GM12873 (cell line): ENCODE results near the gene GNAQ.

ENCODE experiments used
- TF ChIP-seq, protein P1 (sequence below): IDR thresholded peaks from 2 replicates; pipeline ENCODE4 v1.5.1; 2012; ENCODE audit warnings: low read depth, mild to moderate bottlenecking, moderate library complexity, low read length, control low read depth; ENCODE audit not compliant: insufficient read depth; ENCODE audit errors: missing control alignments

Gene GNAQ

DNA sequence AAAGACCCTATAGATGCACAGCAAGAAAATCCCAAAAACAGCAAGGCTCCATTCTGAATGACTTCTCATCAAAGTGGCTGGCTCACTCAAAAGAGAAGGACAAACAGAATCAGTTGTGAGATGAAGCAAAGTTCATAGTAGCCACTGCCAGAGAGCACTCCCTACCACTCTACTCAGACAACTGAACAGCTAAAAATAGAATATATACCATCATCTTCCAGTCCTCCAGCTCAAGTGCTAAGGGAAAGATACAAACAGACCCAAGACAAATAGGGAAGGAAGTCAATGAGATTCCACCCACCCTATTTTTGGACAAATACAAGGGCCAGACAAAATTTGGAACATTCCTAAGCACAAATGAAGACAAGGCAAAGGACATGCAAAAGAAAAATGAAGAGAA lies 20.6 kb downstream of the GNAQ start:
- TF ChIP-seq, protein P1, sequence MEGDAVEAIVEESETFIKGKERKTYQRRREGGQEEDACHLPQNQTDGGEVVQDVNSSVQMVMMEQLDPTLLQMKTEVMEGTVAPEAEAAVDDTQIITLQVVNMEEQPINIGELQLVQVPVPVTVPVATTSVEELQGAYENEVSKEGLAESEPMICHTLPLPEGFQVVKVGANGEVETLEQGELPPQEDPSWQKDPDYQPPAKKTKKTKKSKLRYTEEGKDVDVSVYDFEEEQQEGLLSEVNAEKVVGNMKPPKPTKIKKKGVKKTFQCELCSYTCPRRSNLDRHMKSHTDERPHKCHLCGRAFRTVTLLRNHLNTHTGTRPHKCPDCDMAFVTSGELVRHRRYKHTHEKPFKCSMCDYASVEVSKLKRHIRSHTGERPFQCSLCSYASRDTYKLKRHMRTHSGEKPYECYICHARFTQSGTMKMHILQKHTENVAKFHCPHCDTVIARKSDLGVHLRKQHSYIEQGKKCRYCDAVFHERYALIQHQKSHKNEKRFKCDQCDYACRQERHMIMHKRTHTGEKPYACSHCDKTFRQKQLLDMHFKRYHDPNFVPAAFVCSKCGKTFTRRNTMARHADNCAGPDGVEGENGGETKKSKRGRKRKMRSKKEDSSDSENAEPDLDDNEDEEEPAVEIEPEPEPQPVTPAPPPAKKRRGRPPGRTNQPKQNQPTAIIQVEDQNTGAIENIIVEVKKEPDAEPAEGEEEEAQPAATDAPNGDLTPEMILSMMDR, result no peak

DNA sequence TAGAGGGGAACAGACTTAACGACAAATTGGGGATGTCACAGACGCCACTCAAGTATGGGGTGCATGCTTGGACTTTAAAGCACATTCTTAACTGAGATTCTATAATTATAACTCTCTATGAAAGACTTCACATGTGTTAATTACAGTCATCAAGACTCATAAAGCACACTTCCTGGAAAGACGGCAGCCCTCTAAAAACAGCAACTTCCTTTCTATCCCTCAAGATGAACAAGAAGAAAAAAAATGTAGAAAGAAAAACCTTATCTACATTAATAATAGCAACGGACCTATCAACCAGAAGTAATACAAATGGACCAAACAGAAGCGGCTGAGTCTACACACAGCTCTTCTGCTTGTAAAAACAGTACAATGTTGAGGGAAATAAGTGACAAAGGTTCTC lies 21.2 kb downstream of the GNAQ start:
- TF ChIP-seq, protein P1, result no peak

DNA sequence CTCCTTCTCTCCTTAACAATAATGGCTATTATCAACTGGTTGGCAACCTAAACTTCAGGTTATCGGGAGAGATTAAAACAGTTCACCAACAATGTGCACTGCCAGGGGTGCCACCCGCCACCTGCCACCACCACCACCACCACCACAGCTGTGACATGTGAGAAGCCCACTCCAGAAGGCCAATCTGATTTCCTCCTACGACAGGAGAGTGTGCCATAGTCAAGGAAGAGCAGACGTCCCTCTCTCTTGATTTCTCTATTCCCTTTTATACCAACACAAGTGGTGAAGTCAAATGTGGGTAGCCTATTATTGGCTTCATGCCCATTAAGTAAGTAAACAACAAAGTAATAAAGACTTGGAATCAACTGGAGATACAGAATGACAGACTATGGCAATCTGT lies 22.4 kb downstream of the GNAQ start:
- TF ChIP-seq, protein P1, result no peak

DNA sequence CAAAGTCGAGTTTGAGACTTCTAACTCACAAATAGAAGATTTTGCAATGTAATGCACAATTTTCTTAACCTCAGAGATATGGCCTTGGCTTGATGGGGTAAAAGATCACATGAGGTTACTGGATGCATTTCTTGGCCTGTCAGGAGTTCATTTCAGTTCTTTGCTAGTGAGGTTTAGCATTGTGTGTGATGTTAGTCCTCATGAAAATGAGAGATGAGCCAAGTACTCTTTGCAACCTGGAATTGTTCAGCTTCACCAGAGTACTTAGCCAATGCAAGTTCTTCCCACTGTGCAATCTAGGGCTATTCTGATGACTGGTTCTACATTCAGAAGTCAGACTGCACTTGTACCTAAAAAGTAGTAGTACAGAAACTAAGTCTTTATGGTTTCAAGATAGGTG lies 24.9 kb downstream of the GNAQ start:
- TF ChIP-seq, protein P1, result no peak

DNA sequence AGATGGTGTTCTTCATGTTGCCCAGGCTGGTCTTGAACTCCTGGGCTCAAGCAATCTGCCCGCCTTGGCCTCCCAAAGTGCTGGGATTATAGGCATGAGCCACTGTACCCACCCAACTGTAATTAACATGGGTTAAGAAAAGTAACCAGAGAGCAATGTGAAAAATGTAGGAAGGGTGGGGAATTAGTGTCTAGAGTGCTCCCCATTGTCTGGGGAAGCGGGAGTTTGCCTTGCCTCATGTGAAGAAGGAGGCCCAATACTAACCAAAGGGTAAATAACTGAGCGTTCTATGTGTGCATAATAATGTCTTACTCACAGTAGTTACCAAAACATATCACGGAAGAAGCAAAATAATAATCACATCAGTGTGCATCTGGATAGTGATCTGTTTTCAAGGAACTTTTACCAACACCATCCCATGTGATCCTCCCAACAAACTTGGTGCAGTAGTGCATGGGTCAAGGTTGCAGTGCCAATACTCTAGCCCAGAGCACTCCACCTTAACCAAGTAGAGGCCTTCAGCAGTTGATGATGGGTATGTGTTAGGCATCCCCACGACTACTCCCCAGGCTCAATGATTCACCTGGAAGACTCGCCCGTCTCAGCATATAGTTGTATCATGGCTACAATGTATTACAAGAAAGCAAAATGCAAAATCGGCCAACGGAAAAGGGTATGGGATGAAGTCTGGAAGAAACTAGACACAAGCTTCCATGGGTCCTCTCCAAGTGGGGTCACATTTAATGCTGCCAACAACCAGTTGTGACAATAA lies 26.2 kb downstream of the GNAQ start:
- TF ChIP-seq, protein P1, result no peak

DNA sequence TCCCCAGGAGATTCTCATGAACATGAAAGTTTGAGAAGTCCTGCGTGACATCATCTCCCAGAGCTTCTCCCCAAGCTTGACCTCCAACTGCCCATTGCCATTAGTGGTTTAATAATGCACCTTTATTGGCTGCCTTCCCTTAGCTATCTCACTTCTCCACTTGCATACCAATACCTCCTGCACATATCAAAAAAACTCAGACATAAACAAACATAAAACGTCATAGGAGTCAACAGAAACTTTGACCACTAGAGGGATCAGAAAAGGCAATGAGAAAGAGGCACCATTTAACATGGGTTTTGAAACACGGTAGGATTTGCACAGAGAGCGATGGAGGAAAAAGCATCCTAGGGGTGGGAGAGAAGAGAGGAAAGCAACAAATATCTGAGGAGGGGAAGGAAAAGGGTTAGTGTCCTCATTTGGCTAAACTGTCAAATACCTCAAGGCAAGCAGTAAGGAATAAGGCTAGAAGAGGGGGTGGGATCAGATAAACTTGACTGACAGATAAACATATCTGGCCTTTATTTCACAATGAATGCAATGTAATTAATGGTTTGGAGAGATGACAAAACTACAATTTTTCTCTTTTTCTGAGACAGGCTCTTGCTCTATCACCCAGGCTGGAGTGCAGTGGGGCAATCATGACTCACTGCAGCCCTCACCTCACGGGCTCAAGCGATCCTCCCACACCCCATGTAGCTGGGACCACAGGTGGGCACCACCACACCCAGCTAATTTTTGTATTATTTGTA lies 27.0 kb downstream of the GNAQ start:
- TF ChIP-seq, protein P1, result peak; percentile 44

DNA sequence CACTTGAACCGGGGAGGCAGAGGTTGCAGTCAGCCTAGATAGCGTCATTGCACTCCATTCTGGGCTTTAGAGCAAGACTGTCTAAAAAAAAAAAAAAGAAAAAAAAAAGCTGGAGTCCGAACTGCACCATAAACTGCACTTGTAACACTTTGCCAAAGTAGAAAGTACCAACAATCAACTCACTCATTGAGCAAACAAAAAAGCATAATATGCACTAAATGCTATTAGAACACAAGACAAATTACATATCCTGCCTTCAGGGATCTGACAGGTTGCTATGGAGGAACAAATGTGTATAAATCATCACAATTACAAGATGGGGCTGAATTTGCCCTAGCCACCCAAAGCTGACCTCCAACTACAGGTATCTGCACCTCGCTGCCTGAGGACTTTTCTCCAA lies 27.9 kb downstream of the GNAQ start:
- TF ChIP-seq, protein P1, result no peak
